HG02870 (cell line): ENCODE results near the gene TMEM108.
"Not testable (repeated sequence)": the region's sequence is repeated elsewhere in the genome, so short reads cannot be mapped to it uniquely, and the experiment has no call there.

Experiments used
- ATAC-seq: cut with Tn5 transposase; IDR thresholded peaks from one replicate; pipeline ENCODE4 v1.9.1; 2021; ENCODE audit warnings: mild to moderate bottlenecking, moderate library complexity; ENCODE audit not compliant: unreplicated experiment

Gene TMEM108

GRCh38 chr3:133038089-133038730, at the start of gene TMEM108:
TSS of gene TMEM108 (plus strand) at chr3:133038391.
- ATAC-seq = no peak

GRCh38 chr3:132995971-132996370, 42.2 kb upstream of the TMEM108 start:
- no peak for ATAC-seq

GRCh38 chr3:132997404-132998185, 40.6 kb upstream of the TMEM108 start:
- ATAC-seq = no peak

GRCh38 chr3:133005032-133005431, 33.2 kb upstream of the TMEM108 start:
- ATAC-seq = not testable (repeated sequence)

- ATAC-seq = no peak
Measured at GRCh38 chr3:133007601-133008000, 30.6 kb upstream of the TMEM108 start.

GRCh38 chr3:133014325-133014724, 23.9 kb upstream of the TMEM108 start:
- ATAC-seq = no peak

GRCh38 chr3:133015573-133015972, 22.6 kb upstream of the TMEM108 start:
- ATAC-seq = not testable (repeated sequence)

- ATAC-seq = no peak
Measured at GRCh38 chr3:133016838-133017309, 21.3 kb upstream of the TMEM108 start.

GRCh38 chr3:133018921-133019320, 19.3 kb upstream of the TMEM108 start:
- ATAC-seq = no peak

- no peak for ATAC-seq
Measured at GRCh38 chr3:133021206-133021605, 17.0 kb upstream of the TMEM108 start.

- no peak for ATAC-seq
Measured at GRCh38 chr3:133023362-133023761, 14.8 kb upstream of the TMEM108 start.

GRCh38 chr3:133025546-133025945, 12.6 kb upstream of the TMEM108 start:
- ATAC-seq = no peak

- ATAC-seq = no peak
Measured at GRCh38 chr3:133032301-133032700, 5.9 kb upstream of the TMEM108 start.

- no peak for ATAC-seq
Measured at GRCh38 chr3:133037436-133037835, 755 bp upstream of the TMEM108 start.

- no peak for ATAC-seq
Measured at GRCh38 chr3:133038731-133039375, 662 bp downstream of the TMEM108 start.

GRCh38 chr3:133040696-133041523, 2.7 kb downstream of the TMEM108 start:
- no peak for ATAC-seq

GRCh38 chr3:133041524-133041829, 3.3 kb downstream of the TMEM108 start:
- ATAC-seq = no peak

GRCh38 chr3:133042778-133043177, 4.6 kb downstream of the TMEM108 start:
- ATAC-seq = no peak

GRCh38 chr3:133047980-133048379, 9.8 kb downstream of the TMEM108 start:
- no peak for ATAC-seq

- no peak for ATAC-seq
Measured at GRCh38 chr3:133049491-133049890, 11.3 kb downstream of the TMEM108 start.

GRCh38 chr3:133050891-133051290, 12.7 kb downstream of the TMEM108 start:
- ATAC-seq = no peak
